DMS79 (cell line): ENCODE measurements around the gene NPAS3.
"Not testable (repeated sequence)": the region's sequence is repeated elsewhere in the genome, so short reads cannot be mapped to it uniquely, and the experiment has no call there.

ENCODE experiments used
- DNase-seq: peaks from one replicate; lab custom pipeline; 2025; lab: John Stamatoyannopoulos, UW

NPAS3 gene

GRCh38 chr14:33081259-33081658 is 142.6 kb downstream of the NPAS3 start:
- no peak for DNase-seq

GRCh38 chr14:33085799-33086198 is 147.1 kb downstream of the NPAS3 start:
- DNase-seq = no peak

- DNase-seq = not testable (repeated sequence)
Measured at GRCh38 chr14:33088274-33088673, 149.6 kb downstream of the NPAS3 start.

- no peak for DNase-seq
Measured at GRCh38 chr14:33098016-33098415, 159.3 kb downstream of the NPAS3 start.

DNA sequence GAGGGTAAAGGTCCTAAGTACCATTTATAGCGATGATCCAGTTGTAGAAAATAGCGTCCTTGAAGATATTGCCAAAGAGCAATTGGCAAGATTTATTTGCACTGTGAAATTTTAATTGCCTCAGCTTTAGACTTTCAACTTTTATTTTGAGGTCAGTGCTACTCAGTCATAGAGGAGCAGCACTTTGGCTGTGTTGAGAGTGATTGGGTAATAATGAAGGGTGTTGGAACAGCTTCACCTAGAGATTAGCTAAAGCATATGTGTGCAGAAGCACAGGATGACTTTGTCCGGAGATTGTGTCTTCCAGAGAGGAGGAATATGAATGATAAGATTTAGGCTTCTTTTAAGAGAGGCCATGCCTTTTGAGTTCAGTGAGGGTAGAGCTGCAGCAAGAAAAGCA is 164.8 kb downstream of the NPAS3 start:
- no peak for DNase-seq

- DNase-seq = no peak
Measured at GRCh38 chr14:33103966-33104365, 165.3 kb downstream of the NPAS3 start.

DNA sequence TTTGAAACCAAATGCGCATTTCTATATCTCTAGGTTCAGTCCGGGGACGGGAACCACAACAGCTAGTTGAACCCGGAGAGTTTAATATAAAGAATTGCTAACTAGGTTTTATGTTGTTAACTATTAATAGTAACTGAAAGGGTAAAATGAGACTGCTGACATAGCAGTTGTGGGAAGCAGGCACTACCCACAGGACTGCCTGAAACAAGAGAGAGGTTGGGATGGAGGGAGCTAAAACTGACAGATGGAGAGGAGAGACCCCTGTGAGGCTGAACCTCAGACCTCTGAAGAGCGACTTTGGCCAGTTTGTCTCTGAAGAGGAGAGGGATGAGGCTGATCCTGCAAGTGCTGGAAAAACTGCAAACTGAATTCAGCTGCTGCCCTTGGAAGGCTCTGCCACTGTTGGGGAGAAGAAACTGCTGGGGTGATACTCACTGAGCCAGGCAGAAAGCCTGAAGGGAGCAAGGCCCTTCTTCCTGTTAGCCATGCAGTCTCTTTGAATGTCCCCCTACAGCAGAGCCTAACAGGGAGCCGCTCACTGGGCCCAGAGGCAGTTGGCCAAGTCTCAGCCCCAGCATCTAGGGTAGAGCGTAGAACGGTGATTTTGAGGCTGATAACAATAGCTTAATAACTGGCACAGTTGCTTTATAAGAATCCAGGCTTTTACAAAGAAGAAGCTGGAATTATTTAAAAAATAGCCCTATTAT is 172.2 kb downstream of the NPAS3 start:
- DNase-seq = no peak

GRCh38 chr14:33114331-33114730 is 175.7 kb downstream of the NPAS3 start:
- no peak for DNase-seq

- DNase-seq = no peak
Measured at GRCh38 chr14:33118668-33119067, 180.0 kb downstream of the NPAS3 start.

DNA sequence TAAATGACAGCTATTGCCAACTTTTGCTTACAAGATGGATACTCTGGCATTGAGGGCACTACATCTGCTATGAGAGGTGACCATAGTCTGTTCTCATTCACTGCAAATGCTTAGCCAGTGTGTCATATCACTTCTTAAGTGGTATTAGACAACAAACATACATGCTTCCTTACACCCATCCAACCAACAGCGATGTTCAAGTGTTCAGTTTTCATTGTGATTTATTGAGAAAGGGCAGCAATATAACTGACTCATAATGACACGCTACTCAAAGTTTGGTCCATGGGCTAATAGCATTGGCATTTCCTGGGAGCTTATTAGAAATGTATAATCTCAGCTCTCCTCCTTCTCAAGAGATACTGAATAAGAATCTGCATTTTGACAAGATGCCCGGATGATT is 181.7 kb downstream of the NPAS3 start:
- no peak for DNase-seq

GRCh38 chr14:33120966-33121365 is 182.3 kb downstream of the NPAS3 start:
- no peak for DNase-seq

GRCh38 chr14:33123281-33123680 is 184.6 kb downstream of the NPAS3 start:
- no peak for DNase-seq

DNA sequence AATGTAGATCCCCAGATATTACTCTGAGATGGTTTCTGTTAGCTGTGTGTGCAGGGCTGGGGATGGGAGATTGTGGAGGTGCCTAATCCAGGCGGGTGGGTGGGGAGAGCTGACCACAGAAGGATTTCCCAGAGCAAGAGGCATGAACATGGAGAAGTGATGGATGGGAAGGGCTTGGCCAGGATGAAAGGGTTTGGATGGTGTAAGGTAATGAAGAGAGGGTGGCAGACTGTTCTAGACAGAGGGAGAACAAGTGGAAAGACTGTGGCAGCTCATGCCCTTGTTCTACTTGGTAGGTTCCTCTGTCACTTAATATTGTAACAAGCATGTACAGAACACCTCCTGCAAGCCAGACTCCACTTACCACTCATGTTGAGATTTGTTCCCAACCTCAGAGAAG is 187.8 kb downstream of the NPAS3 start:
- no peak for DNase-seq

DNA sequence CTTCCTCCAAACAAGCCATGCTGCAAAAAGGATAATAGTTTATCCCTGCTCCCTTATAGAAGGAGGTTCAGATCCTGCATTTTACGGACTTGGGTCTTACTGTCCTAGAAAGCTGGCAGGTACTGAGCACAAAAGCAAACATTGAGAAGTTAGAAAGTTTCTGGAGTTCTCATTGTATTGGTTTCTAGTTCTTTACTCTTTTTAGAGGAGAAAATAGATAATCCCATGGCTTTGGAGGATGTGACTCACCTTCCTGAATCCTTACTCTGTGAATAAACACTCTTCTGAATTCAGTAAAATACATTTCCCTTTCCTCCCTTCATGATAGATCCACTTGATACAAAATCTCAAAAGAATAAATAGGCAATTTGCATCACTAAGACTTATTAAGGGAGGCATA is 188.9 kb downstream of the NPAS3 start:
- no peak for DNase-seq

DNA sequence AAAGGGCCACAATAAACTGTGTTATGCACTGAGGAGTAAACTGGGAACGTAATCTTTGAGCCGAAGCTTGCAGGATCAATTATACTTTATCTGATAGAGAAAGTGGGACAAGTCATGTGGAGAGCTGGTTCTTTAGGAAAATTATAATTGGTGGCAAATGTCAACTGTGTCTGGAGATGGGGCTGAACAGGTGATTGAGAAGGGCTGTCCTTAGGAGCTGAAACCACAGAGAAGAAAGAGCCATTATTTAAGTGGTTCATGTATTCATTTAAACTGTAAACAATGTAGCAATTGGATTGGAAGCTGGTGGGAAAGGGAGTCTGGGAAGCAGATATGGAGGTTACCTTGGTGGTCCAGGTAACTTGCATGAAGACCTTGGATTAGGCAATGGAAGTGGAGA is 193.1 kb downstream of the NPAS3 start:
- DNase-seq = no peak

GRCh38 chr14:33134162-33134561 is 195.5 kb downstream of the NPAS3 start:
- DNase-seq = no peak

GRCh38 chr14:33134975-33135374 is 196.3 kb downstream of the NPAS3 start:
- DNase-seq = no peak

DNA sequence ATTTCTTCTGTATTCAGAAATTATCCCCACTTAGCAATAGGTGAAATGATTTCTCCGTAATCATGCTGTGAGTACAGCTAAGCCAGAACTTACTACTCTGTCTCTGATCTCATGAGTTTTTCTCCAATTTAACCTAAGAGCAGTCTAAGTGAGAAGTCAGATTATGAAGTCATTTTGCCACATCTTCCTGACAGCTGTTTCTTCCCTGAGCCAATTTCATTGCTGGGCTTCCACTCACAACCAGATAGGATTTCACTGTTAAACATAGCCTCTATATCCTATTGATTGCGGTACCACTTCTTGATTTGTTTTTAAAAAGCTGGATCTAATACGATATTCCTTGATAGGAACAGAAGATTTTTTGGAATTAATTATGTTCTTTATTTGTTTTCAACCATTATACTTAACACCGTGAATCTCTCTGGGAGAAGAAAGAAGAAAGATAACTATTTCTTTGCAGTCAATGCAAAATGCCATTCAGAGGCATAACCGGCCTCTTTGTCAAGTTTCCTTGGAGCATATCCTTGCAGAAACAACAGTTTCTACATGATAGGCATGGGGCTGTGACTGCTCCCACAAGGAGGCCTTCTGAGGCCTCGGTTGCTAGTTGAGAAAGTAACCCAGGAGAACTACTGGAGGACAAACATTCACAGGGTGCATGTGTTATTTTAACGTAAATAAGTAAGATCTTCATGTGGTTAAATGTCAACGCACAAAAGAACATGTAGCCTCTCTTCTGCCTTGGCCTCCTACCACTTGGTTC is 212.2 kb downstream of the NPAS3 start:
- DNase-seq = no peak

DNA sequence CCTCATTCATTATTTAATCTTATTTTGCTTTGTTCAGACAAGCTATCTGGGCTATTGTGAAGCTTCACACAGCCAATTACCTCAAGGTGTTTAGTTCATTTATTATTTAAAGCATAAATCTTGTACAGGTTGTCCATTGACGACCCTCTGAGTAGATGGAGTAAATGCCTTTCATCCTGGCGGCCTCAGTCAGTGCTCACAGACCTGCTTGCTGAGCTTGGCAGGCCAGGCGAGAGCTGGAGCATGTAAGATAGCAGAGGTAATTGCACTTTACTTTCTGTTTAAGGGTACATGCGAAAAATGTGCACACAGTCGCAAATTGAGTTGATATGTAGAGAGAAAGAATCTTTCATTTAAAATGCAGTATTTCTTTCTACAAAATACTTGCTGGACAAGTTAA is 224.4 kb downstream of the NPAS3 start:
- no peak for DNase-seq

- DNase-seq = no peak
Measured at GRCh38 chr14:33163600-33163999, 224.9 kb downstream of the NPAS3 start.

GRCh38 chr14:33165144-33165925 is 226.7 kb downstream of the NPAS3 start:
- DNase-seq = no peak

DNA sequence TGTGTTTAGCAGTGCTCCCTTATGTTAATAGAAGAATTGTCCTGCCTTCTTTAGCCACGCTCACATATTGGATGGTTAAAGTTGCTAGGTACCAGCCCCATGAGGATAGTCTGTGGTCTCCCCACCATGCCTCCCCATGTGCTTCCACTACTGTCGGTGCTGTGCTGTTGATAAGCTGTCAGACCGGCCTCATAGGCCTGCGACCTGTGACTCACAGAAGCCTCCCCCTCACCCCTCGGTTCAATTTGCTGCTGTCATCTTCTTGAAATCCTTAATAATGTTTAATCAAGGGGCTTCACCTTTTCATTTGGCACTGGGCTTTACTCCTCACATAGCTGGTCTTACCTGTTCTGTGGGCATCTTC is 227.2 kb downstream of the NPAS3 start:
- no peak for DNase-seq

GRCh38 chr14:33175951-33176350 is 237.3 kb downstream of the NPAS3 start:
- DNase-seq = no peak
